Measurements from ENCODE around the gene AP2A1.
"Not testable (repeated sequence)": the region's sequence is repeated elsewhere in the genome, so short reads cannot be mapped to it uniquely, and the experiment has no call there.

Gene AP2A1

GRCh38 chr19:49814010-49814409, 47.2 kb downstream of the AP2A1 start:
- peak in 1 of 2 experiments; percentile 15 for DNase-seq

DNA sequence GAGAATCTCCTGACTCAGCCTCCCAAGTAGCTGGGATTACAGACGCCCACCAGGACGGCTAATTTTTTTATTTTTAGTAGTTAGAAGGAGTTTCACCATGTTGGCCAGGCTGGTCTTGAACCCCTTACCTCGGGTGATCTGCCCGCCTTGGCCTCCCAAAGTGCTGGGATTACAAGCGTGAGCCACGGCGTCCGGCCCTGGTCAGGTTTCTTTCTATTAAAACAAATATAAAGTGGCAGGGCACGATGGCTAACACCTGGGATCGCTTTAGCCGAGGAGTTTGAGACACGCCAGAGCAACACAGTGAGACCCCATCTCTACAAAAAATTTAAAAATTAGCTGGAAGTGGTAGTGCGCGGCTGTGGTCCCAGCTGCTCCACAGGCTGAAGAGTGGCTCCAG, 49.8 kb downstream of the AP2A1 start:
- DNase-seq = no peak

DNA sequence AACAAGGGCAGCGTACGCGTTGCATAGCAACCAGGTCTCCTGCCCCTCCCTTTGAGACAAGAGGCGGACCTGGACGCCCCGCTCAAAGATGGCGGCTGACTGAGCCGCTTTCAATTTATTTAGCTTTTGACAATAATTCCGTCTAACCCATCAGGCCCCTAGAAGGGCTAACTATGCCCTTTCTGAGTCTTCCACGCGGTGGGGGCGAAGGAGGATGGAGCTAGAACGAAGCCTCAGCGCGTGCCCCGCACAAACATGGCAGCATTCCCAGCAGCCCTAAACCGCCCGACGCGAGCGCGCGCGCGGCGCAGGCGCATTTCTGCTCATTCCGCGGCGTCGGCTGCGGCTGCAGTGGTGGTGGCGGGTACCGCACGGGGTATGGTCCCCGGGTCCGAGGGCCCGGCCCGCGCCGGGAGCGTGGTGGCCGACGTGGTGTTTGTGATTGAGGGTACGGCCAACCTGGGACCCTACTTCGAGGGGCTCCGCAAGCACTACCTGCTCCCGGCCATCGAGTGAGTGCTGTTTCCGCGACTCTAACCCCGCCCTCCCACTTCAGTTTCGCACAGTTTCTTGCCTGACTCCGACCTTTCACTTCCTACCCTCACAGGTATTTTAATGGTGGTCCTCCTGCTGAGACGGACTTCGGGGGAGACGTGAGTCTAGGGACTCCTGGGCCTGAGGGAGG, 51.3 kb downstream of the AP2A1 start, which contains the start of gene MED25:
TSS of gene MED25 (plus strand) at position 326 of the 685 bp plus-strand sequence. CDS start at position 379, 53 bp downstream.
- peak; percentile 75 to 76 for DNase-seq

- no peak for DNase-seq
Measured at GRCh38 chr19:49818649-49819370, 52.0 kb downstream of the AP2A1 start.

DNA sequence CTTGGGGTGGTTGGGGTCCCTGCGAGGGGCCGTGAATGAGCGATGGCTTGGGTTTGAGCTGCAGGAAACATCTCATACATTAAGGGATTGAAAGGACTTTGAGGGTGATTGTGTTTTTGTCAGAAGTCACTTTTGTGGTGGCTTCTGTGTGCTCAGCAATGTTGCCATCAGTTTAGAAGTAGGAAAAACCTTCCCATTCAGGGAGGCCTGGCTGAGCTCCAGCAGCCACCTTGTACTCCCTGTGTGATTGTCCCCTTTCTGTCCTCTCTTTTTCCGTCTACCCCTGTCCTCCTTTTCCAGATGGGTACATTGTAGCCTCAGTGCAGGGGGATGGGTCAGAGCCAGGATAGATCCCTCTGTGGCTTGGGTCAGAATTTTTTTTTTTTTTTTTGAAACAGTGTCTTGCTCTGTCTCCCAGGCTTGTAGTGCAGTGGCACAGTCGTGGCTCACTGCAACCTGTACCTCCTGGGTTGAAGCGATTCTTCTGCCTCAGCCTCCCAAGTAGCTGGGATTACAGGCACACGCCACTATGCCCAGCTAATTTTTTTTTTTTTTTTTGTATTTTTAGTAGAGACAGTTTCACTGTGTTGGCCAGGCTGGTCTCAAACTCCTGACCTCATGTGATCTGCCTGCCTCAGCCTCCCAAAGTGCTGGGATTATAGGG, 52.8 kb downstream of the AP2A1 start:
- DNase-seq = not testable (repeated sequence)

GRCh38 chr19:49820125-49820524, 53.3 kb downstream of the AP2A1 start:
- DNase-seq = no peak

DNA sequence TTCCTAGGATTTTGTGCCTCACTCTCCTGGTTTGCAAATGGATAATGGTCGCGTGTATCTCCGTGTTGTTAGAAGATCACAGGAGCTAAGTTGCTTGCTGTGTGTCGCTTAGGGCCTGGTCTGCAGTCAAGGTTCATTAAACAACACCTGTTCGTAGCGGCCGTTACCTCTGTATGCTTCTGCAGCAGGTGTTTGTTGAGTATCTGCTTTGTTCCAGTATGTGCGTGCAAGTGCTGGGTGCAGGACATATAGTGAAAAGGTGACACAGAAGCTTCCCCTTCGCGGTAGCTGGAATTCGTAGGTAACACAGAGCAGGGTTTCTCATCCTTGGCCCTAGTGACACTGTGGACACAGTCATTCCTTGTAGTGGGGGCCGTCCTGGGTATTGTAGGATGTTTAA, 56.7 kb downstream of the AP2A1 start:
- no peak for DNase-seq

DNA sequence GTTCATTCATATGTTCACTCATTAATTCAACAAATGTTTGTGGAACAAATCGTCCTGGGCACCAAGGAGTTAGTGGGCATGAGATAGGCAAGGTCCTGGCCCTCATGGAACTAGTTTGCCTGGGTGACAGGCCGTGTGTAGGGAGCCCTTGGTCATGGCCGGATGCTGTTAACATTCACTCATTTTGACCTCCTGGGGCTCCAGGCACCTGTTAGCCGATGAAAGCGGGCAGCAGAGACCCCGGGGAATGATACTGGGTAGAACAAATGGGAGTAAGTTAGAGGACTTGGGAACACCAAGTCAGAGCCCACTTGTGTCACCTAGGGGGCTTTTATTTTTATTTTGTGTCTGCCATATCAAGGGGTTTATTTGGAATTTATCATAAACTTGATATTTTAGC, 57.9 kb downstream of the AP2A1 start:
- no peak for DNase-seq

DNA sequence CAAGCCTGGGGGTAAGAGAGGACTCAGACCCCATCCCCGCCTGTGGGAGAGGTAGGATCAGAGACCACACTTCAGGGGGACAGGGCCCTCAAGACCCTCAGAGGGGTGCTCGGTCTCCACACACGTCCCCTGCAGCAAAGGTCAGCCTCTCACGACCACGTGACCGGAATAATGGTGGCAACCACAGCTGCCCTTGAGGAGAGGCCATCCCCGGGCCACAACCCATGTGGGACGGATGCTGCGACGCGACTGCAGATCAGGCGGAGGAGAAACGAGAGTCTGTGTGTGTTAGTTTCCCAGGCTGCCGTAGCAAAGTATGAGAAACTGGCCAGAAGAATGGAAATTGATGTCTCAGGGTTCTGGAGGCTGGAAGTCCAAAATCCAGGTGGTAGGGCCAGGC, 60.2 kb downstream of the AP2A1 start:
- DNase-seq = no peak

GRCh38 chr19:49829200-49829599, 62.4 kb downstream of the AP2A1 start:
- DNase-seq = no peak

DNA sequence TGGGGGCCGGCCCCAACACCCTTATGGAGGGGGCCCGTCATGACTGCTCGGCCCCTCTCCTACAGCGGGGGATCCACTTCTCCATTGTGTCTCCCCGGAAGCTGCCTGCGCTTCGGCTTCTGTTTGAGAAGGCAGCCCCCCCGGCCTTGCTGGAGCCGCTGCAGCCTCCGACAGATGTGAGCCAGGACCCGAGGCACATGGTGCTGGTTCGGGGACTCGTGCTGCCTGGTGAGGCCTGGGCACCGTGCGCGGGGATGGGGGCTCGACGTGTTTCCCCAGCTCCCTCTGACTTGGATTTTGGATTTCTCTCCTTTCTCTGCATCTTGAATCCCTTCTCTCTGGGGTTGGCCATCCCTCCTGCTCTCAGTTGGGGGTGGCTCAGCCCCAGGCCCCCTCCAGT, 62.9 kb downstream of the AP2A1 start:
- DNase-seq = no peak

GRCh38 chr19:49830766-49831165, 64.0 kb downstream of the AP2A1 start:
- DNase-seq = no peak

GRCh38 chr19:49831592-49831991, 64.8 kb downstream of the AP2A1 start:
- peak; percentile 17 to 36 for DNase-seq

- DNase-seq = peak; percentile 79 to 80
Measured at GRCh38 chr19:49832556-49832955, 65.8 kb downstream of the AP2A1 start.

DNA sequence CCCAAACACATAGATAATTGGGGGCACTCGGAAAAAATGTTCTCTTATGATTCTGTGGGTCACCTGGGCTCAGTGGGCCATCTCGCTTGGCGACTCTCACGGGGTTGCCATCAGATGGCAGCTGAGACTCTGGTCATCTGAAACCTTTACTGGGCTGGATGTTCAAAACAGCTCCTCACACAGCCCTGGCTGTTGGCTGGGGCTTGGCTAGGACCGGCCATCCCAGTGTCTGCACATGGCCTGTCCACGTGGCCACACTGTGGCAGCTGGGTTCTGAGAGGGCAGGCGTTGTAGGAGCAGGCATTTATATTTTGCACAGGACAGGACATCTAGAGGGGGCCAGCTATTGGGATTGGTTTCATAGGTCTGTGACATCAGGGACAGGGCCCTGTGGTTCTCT, 66.8 kb downstream of the AP2A1 start:
- no peak for DNase-seq

DNA sequence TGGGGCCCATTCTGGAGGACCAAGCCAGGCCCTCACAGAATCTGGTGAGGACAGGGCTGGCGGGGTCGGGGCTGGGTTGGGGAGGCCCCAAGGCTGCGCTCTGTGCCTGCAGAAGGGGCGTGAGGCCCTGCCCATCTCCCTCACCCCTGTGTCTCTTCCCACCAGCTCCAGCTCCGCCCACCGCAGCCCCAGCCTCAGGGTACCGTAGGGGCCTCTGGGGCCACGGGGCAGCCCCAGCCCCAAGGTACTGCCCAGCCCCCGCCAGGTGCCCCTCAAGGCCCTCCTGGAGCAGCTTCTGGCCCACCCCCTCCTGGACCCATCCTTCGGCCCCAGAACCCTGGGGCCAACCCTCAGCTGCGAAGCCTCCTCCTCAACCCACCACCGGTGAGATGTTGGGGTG, 68.8 kb downstream of the AP2A1 start:
- DNase-seq = no peak

DNA sequence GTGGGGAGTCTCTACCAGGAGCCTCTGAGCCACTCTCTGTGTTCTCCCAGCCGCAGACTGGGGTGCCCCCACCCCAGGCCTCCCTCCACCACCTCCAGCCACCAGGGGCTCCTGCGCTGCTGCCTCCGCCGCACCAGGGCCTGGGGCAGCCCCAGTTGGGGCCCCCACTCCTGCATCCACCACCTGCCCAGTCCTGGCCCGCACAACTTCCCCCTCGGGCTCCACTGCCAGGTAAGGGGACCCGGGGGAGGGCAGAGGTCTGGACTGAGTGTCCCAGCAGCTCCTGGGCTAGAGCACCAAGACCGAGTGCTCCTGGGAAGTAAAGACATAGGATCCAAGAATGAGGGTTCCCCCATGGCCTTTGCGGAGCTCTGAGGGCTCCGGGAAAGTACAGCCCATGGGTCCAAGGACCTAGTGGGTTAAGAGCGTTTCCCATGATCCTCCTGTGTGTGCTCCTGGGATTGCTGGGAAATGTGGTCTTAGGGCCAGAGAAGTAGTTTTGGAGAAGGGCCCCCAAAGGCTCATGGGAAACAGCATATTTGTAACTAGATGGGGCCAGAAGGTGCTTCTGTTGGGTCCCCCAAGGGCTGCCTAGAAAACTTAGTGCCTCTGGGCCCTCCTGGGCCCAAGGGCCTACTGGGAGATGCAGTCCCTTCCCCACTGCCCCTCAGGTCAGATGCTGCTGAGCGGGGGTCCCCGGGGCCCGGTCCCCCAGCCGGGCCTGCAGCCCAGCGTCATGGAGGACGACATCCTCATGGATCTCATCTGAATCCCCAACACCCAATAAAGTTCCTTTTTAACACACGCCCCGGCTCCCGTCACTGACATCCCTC, 69.6 kb downstream of the AP2A1 start:
- no peak for DNase-seq

DNA sequence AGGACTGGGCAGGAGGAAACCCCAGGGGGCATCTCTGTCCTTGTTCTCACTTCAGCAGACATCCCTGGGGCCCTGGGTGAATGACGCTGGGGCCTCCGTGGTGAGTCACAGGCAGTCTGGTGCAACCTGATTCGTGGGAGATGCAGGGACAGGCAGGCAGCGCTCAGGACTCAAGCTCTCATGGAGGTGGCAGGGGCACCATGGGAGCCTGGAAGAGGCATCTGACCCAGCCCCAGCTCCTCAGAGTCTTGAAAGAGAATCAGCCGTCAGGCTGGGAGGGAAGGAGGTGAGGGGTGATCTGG, 70.2 kb downstream of the AP2A1 start:
- DNase-seq = no peak

DNA sequence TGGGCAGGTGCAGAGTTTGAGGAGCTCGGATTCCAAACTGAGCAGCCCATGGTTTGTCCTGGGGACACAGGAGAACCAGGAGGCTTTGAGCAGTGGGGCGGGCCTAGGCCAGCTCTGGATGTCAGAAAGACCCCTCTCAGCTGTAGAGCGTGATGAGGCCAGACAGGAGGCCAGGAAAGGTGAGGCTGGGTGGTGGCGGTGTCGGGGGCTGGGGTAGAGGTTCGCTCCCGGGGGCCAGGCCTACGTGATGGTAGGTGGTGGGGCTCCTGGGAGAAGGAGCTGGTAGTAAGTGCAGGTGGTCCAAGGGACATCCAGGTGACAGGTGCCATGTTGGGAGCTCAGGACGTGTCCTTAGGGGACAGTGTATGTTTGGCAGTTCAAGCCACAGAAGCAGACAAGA, 70.6 kb downstream of the AP2A1 start:
- DNase-seq = no peak

DNA sequence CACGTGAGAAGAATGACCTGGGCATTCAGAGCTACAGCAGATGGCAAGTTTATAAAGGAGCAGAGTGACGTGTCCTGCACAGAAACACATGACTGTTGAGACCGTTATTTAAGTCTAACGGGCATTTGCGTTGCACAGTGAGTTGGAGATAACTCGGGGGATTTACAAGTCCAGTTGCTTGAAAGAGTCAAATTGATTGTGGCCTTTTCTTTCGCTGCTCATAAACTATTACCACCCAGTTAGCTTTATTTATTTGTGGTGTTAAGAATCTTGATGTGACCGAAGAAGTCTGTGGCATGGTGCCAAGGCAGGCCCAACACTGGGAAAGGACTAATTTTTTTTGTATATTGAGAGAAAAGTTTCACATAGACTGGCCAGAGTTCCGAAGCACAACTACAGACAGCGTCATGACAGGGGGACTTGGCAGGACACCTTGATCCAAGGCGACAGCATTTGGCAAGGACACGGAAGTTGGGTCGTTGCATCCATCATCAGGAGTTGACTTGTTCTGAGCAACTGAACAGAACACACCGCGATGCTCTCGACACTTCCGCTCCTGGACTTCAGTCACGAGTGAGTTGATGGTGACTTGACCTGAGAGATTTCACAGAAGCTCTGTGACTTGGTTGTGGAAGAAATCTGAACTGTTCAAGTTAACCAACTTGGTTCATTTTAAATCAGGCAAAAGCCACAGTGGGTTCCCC, 72.2 kb downstream of the AP2A1 start:
- no peak for DNase-seq

GRCh38 chr19:49839713-49840112, 72.9 kb downstream of the AP2A1 start:
- DNase-seq = no peak

DNA sequence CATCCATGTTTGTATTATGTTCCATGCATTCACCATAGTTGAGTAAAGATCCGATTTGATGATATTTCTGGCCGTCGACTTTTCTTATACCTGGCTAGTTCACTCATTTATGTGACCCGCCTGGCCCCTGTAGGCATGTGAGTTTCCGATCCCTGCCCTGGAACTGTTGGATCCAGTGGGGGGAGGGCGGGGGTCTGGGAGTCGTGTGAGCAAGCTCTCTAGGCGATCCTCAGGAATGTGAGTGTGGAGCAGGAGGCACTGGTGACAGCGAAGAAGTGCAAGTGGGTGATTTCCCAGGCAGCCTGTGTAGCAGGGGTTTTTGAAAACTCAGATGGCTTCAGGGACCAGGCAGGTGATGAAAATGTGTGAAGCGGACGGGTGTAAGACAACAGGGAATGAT, 73.5 kb downstream of the AP2A1 start:
- DNase-seq = no peak

All from Kasumi-1 (cell line).